HAP-1 (cell line): Measurements from ENCODE around the gene TRIM34.
A peak's percentile ranks its signal among the peaks of the same experiment; 100 is the strongest.
"Not testable (repeated sequence)": the region's sequence is repeated elsewhere in the genome, so short reads cannot be mapped to it uniquely, and the experiment has no call there.

Source experiments
- DNase-seq, 2 experiments: peaks; one replicate each; pipeline ENCODE4 v3.0.0-alpha.2; 2016 to 2020; ENCODE audit warnings: low spot score in 2 of 2
- H3K27me3 ChIP-seq: fragments of 250-450 bp; sonication (Bioruptor Pico); 2 replicates; pipeline ENCODE4 v1.5.1; 2020; ENCODE audit warnings: low read depth, mild to moderate bottlenecking, moderate library complexity
- H3K36me3 ChIP-seq: fragments of 250-450 bp; sonication (Bioruptor Pico); replicated peaks from 2 replicates; pipeline ENCODE4 v1.5.1; 2020; ENCODE audit warnings: mild to moderate bottlenecking
- H3K4me1 ChIP-seq: fragments of 250-450 bp; sonication (Bioruptor Pico); 2 replicates; pipeline ENCODE4 v1.5.1; 2020; ENCODE audit warnings: mild to moderate bottlenecking
- H3K4me3 ChIP-seq: fragments of 250-450 bp; sonication (Bioruptor Pico); 2 replicates; pipeline ENCODE4 v1.5.1; 2020; ENCODE audit warnings: mild to moderate bottlenecking, moderate library complexity
- H3K9me3 ChIP-seq: fragments of 250-450 bp; sonication (Bioruptor Pico); 2 replicates; pipeline ENCODE4 v1.5.1; 2020; ENCODE audit warnings: mild to moderate bottlenecking, moderate library complexity
- in situ Hi-C: fragments of 300-500 bp; cut with MboI; formaldehyde crosslinking; loops from 3 replicates; pipeline ENCODE4 v1.14.3; 2020; ENCODE audit warnings: low sequenced_read_pairs, inconsistent platforms, mixed read lengths

TRIM34 gene

GRCh38 chr11:5682890-5683441 is 58.2 kb downstream of the TRIM34 start:
- H3K27me3 ChIP-seq, DNase-seq, H3K9me3 ChIP-seq, in situ Hi-C loops, H3K4me3 ChIP-seq: not testable (repeated sequence)
- Histone ChIP-seq H3K36me3 (peaks cover 13% of the 10 kb centered on the region), H3K4me1 (peaks cover 10% of the 10 kb centered on the region)

GRCh38 chr11:5683620-5684019 is 58.8 kb downstream of the TRIM34 start:
- H3K4me3 ChIP-seq, in situ Hi-C loops: not testable (repeated sequence)

GRCh38 chr11:5684036-5684645 is 59.3 kb downstream of the TRIM34 start:
- Histone ChIP-seq H3K9me3 (no peaks in the 10 kb centered on the region), H3K27me3 (no peaks in the 10 kb centered on the region), H3K36me3 (peaks cover 2% of the 10 kb centered on the region), H3K4me1 (peaks cover 15% of the 10 kb centered on the region), H3K4me3 (peak overlapping the region; percentile 42)
- DNase-seq = no peak
- in situ Hi-C loops = no loop called here

More at GRCh38 chr11:5683620-5684019, 58.8 kb downstream of the TRIM34 start:
- not testable (repeated sequence) for H3K27me3 ChIP-seq, H3K9me3 ChIP-seq, H3K36me3 ChIP-seq
- H3K4me1 ChIP-seq = peaks cover 10% of the 10 kb centered on the region
- peak in 1 of 2 experiments; percentile 21 for DNase-seq

- in situ Hi-C loops = no loop called here
- no peaks in the 10 kb centered on the region for H3K9me3 ChIP-seq
- peak within 1 kb of the TSS; percentile 42 for H3K4me3 ChIP-seq
- H3K36me3 ChIP-seq = no peaks in the 10 kb centered on the region
- no peaks in the 10 kb centered on the region for H3K27me3 ChIP-seq
- H3K4me1 ChIP-seq = peaks cover 18% of the 10 kb centered on the region
- DNase-seq = peak; percentile 86 to 88
Observed at GRCh38 chr11:5684646-5685362, 60.0 kb downstream of the TRIM34 start, which contains the start of gene TRIM5. Gene TRIM5, minus strand, starts transcription at chr11:5685074. Its CDS starts 4,897 bp downstream, at chr11:5680177.

GRCh38 chr11:5686426-5686825 is 61.6 kb downstream of the TRIM34 start:
- H3K36me3 ChIP-seq = no peaks in the 10 kb centered on the region
- no peaks in the 10 kb centered on the region for H3K9me3 ChIP-seq
- peaks cover 29% of the 10 kb centered on the region for H3K4me1 ChIP-seq
- H3K4me3 ChIP-seq = no peak overlapping the region
- in situ Hi-C loops = no loop called here
- H3K27me3 ChIP-seq = no peaks in the 10 kb centered on the region
- DNase-seq = no peak

- H3K4me3 ChIP-seq = no peak overlapping the region
- H3K4me1 ChIP-seq = peaks cover 36% of the 10 kb centered on the region
- no peak for DNase-seq
- H3K27me3 ChIP-seq = no peaks in the 10 kb centered on the region
- in situ Hi-C loops = no loop called here
- H3K9me3 ChIP-seq = no peaks in the 10 kb centered on the region
- no peaks in the 10 kb centered on the region for H3K36me3 ChIP-seq
Observed at GRCh38 chr11:5688482-5688881, 63.7 kb downstream of the TRIM34 start.

GRCh38 chr11:5689551-5689983 is 64.8 kb downstream of the TRIM34 start, which contains the start of gene TRIM22:
Gene TRIM22, plus strand, starts transcription at chr11:5689790. Its CDS starts 6,443 bp downstream, at chr11:5696233.
- Histone ChIP-seq H3K36me3 (no peaks in the 10 kb centered on the region), H3K4me3 (peak within 1 kb of the TSS; percentile 29), H3K4me1 (peaks cover 30% of the 10 kb centered on the region), H3K9me3 (no peaks in the 10 kb centered on the region), H3K27me3 (no peaks in the 10 kb centered on the region)
- in situ Hi-C loops = no loop called here
- peak; percentile 79 to 98 for DNase-seq

- in situ Hi-C loops = loop anchor here (10.0 kb wide), 1 partner anchor 85 kb away; no protein-coding TSS in a partner anchor
- peaks cover 28% of the 10 kb centered on the region for H3K4me1 ChIP-seq
- no peaks in the 10 kb centered on the region for H3K9me3 ChIP-seq
- H3K27me3 ChIP-seq = no peaks in the 10 kb centered on the region
- peak; percentile 52 to 55 for DNase-seq
- no peaks in the 10 kb centered on the region for H3K36me3 ChIP-seq
- peak overlapping the region; percentile 29 for H3K4me3 ChIP-seq
Observed at GRCh38 chr11:5690216-5690615, 65.4 kb downstream of the TRIM34 start.

- no peaks in the 10 kb centered on the region for H3K36me3 ChIP-seq
- no peaks in the 10 kb centered on the region for H3K9me3 ChIP-seq
- peak in 1 of 2 experiments; percentile 15 for DNase-seq
- no peaks in the 10 kb centered on the region for H3K27me3 ChIP-seq
- peaks cover 26% of the 10 kb centered on the region for H3K4me1 ChIP-seq
- peak overlapping the region; percentile 29 for H3K4me3 ChIP-seq
- in situ Hi-C loops = loop anchor here (10.0 kb wide), 1 partner anchor 86 kb away; no protein-coding TSS in a partner anchor
Observed at GRCh38 chr11:5690736-5691135, 65.9 kb downstream of the TRIM34 start.

GRCh38 chr11:5691238-5691963 is 66.6 kb downstream of the TRIM34 start:
- not testable (repeated sequence) for H3K27me3 ChIP-seq, H3K36me3 ChIP-seq, H3K9me3 ChIP-seq, DNase-seq
- Histone ChIP-seq H3K4me3 (peak overlapping the region; percentile 29), H3K4me1 (peaks cover 26% of the 10 kb centered on the region)
- in situ Hi-C loops = loop anchor here (10.0 kb wide), 1 partner anchor 87 kb away; no protein-coding TSS in a partner anchor

GRCh38 chr11:5691964-5692361 is 67.2 kb downstream of the TRIM34 start:
- no peak for DNase-seq
- Histone ChIP-seq H3K4me1 (peaks cover 26% of the 10 kb centered on the region), H3K27me3 (no peaks in the 10 kb centered on the region), H3K9me3 (no peaks in the 10 kb centered on the region), H3K36me3 (peaks cover 8% of the 10 kb centered on the region), H3K4me3 (peak overlapping the region; percentile 29)
- in situ Hi-C loops = loop anchor here (10.0 kb wide), 1 partner anchor 87 kb away; no protein-coding TSS in a partner anchor
